ENCODE results near the gene APIP.

DNA sequence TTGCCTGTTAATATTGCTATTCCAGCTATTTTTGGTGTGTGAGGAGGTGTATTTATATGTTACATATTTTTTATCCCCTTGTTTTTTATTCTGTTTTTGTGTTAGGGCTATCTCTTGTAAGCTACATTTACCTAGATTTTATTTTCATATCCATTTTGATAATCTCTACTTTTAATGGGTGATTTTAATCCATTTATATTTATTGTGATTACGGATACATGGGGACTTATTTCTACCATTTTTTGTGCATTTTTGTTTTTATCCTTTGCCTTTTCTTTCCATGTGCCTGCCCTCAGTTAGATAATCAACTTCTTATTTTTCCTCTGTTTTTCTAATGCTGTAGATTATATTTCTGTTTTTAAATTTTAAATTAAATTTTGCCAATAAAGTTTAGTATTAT lies 28.5 kb upstream of the APIP start:
- no peak for TF ChIP-seq EZH2 (IDR thresholded peaks at IDR 0.05; ENCODE audit: insufficient read depth, poor library complexity, severe bottlenecking)
- no peak for TF ChIP-seq EZH2phosphoT487 (IDR thresholded peaks at IDR 0.05; ENCODE audit: insufficient read depth, low read depth)

All from GM23248 (cell line).